Spleen (tissue), 7 donors: ENCODE measurements around the gene CYP2A7.

Experiments
- POLR2A ChIP-seq, 3 donors: fragments of 450-650 bp; IDR thresholded peaks; one replicate each; pipeline ENCODE4 v1.5.1; 2017; ENCODE audit warnings: antibody characterized with exemption in 3 of 3, mild to moderate bottlenecking in 1 of 3
- TF ChIP-seq, protein P1 (sequence below), 11 experiments: fragments of 200-600 bp in 7 of 11; fragments of 450-650 bp in 4 of 11; sonication (generic) in 4 of 11; IDR thresholded peaks in 8 of 11; conservative IDR thresholded peaks in 3 of 11; 1 replicate in 7 of 11; 2 replicates in 4 of 11; pipeline versions ENCODE4 v1.4.0 to v1.8.0; 2016 to 2021; ENCODE audit warnings: antibody characterized with exemption in 11 of 11, inconsistent platforms in 4 of 11, mild to moderate bottlenecking in 1 of 11
- donor health status: DM: no; HTN: no; CAD: no; lungs with moderate emphysema.
- donor health status: DM: no; HTN: no; CAD: no.
- donor health status: DM: no; HTN: no; CAD: no.

DNA sequence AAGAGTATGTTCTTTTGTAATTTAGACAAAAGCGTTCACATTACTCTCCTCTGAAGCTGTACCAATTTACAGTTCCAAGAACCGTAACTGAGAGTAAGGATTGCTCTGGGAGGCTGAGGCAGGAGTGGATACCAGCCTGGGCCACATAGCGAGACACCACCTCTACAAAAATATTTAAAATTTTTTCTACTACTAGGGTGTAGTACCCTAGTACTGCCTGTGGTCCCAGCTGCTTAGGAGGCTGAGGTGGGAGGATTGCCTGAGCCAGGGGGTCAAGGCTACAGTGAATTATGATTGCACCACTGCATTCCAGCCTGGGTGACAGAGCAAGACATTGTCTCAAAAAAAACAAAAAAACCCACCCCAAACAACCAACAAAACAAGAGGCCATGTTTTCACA, 19.7 kb downstream of the CYP2A7 start:
- TF ChIP-seq POLR2A (IDR thresholded peaks at IDR 0.05), result no peak
- TF ChIP-seq, protein P1, sequence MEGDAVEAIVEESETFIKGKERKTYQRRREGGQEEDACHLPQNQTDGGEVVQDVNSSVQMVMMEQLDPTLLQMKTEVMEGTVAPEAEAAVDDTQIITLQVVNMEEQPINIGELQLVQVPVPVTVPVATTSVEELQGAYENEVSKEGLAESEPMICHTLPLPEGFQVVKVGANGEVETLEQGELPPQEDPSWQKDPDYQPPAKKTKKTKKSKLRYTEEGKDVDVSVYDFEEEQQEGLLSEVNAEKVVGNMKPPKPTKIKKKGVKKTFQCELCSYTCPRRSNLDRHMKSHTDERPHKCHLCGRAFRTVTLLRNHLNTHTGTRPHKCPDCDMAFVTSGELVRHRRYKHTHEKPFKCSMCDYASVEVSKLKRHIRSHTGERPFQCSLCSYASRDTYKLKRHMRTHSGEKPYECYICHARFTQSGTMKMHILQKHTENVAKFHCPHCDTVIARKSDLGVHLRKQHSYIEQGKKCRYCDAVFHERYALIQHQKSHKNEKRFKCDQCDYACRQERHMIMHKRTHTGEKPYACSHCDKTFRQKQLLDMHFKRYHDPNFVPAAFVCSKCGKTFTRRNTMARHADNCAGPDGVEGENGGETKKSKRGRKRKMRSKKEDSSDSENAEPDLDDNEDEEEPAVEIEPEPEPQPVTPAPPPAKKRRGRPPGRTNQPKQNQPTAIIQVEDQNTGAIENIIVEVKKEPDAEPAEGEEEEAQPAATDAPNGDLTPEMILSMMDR (IDR thresholded peaks at IDR 0.05 in 8 of 11, conservative IDR thresholded peaks at IDR 0.05 in 3 of 11), result no peak
